CD8-positive, alpha-beta memory T cell (primary cell): ENCODE measurements around the gene POLG2. TPM values are rescaled to one million over a fixed set of nuclear protein-coding genes. Genes with fewer than 3 reads are reported as not detected.
"Not testable (repeated sequence)": the region's sequence is repeated elsewhere in the genome, so short reads cannot be mapped to it uniquely, and the experiment has no call there.

ENCODE experiments used
- CTCF ChIA-PET: fragments of 350-600 bp; sonication (Branson Sonifier 250); formaldehyde crosslinking; loops from one replicate; lab custom pipeline; 2021; ENCODE audit warnings: antibody characterized with exemption; lab: Charles Lee
- POLR2A ChIA-PET: fragments of 350-600 bp; sonication (Branson Sonifier 250); formaldehyde crosslinking; loops from one replicate; lab custom pipeline; 2021; ENCODE audit warnings: antibody characterized with exemption; lab: Charles Lee
- DNase-seq, 5 donors: peaks; one replicate each; pipeline versions ENCODE4 v3.0.0 to v3.0.0-alpha.2; 2020 to 2022; ENCODE audit warnings: mixed read lengths in 1 of 5
- H3K27ac ChIP-seq: one replicate; pipeline ENCODE4 v1.7.0; 2013; ENCODE audit warnings: low read depth, mild to moderate bottlenecking, low read length, moderate library complexity
- H3K27me3 ChIP-seq: 2 replicates; pipeline ENCODE4 v1.7.0; 2013; ENCODE audit warnings: low read length, mild to moderate bottlenecking; ENCODE audit not compliant: insufficient read depth, poor library complexity, severe bottlenecking
- H3K36me3 ChIP-seq: 2 replicates; pipeline ENCODE4 v1.7.0; 2013; ENCODE audit warnings: mild to moderate bottlenecking, low read length, moderate library complexity; ENCODE audit not compliant: insufficient read depth
- H3K4me1 ChIP-seq: 2 replicates; pipeline ENCODE4 v1.7.0; 2013; ENCODE audit warnings: mild to moderate bottlenecking, low read length, moderate library complexity; ENCODE audit not compliant: insufficient read depth
- H3K4me3 ChIP-seq: 2 replicates; pipeline ENCODE4 v1.7.0; 2013; ENCODE audit warnings: mild to moderate bottlenecking, low read length
- H3K9me3 ChIP-seq: 2 replicates; pipeline ENCODE4 v1.7.0; 2013; ENCODE audit warnings: mild to moderate bottlenecking, low read length
- H3K27ac Mint-ChIP-seq, 8 donors: one replicate each; pipeline ENCODE4 v1.8.0; 2020 to 2021; ENCODE audit warnings: mixed read lengths in 8 of 8, mild to moderate bottlenecking in 6 of 8, inconsistent platforms in 3 of 8, moderate library complexity in 3 of 8
- H3K27me3 Mint-ChIP-seq, 2 donors: one replicate each; pipeline ENCODE4 v1.8.0; 2020 to 2021; ENCODE audit warnings: mixed read lengths in 2 of 2, mild to moderate bottlenecking in 1 of 2, moderate library complexity in 1 of 2
- H3K36me3 Mint-ChIP-seq, 3 donors: one replicate each; pipeline ENCODE4 v1.8.0; 2020 to 2021; ENCODE audit warnings: mixed read lengths in 3 of 3, inconsistent platforms in 1 of 3, mild to moderate bottlenecking in 1 of 3
- H3K4me1 Mint-ChIP-seq, 3 donors: one replicate each; pipeline ENCODE4 v1.8.0; 2020 to 2021; ENCODE audit warnings: mixed read lengths in 3 of 3, inconsistent platforms in 1 of 3, mild to moderate bottlenecking in 1 of 3
- H3K4me3 Mint-ChIP-seq, 7 donors: one replicate each; pipeline ENCODE4 v1.8.0; 2020 to 2021; ENCODE audit warnings: mixed read lengths in 7 of 7, mild to moderate bottlenecking in 6 of 7, moderate library complexity in 4 of 7, inconsistent platforms in 2 of 7
- H3K9me3 Mint-ChIP-seq, 5 donors: one replicate each; pipeline ENCODE4 v1.8.0; 2020 to 2022; ENCODE audit warnings: mixed read lengths in 5 of 5, mild to moderate bottlenecking in 3 of 5, moderate library complexity in 2 of 5, inconsistent platforms in 1 of 5
- polyA plus RNA-seq: library from polyadenylated mRNA; unstranded; fragments of 300-500 nt; fragmentation: Illumina TruSeq; gene quantifications from one replicate; pipeline ENCODE4 v1.2.3, GENCODE V29; 2021
- total RNA-seq, 2 experiments: library from RNA; stranded (reverse); gene quantifications; one replicate each; pipeline ENCODE4 v1.2.3, GENCODE V29; 2021

Gene POLG2
- total and polyA plus RNA-seq, 3 experiments from 2014 or later = 5.3 to 26.5 (median 26.4) TPM

DNA sequence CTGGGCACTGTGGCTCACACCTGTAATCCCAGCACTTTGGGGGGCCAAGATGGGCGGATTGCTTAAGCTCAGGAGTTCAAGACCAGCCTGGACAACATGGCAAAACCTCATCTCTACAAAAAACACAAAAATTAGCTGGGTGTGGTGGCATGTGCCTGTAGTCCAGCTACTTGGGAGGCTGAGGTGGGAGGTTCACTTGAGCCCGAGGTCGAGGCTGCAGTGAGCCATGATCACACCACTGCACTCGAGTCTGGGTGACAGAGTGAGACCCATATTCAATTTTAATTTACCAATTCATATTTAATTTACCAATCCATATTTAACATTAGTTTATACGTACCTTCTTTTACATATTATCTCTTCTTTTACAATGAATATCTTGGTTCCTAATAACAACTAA lies 1.6 kb downstream of the POLG2 start:
- Mint-ChIP-seq H3K4me1 (peaks cover 56 to 79% (median 72%) of the 10 kb centered on the region in 3 donors), H3K4me3 (peak overlapping the region in 6 of 7 donors; percentile 71 to 100 (median 100)), H3K27me3 (peaks cover 0 to 15% of the 10 kb centered on the region in 2 donors), H3K36me3 (peaks cover under 1 to 69% (median 12%) of the 10 kb centered on the region in 3 donors), H3K27ac (peak overlapping the region in 2 of 8 donors; percentile 41 to 47)
- not testable (repeated sequence) for H3K9me3 ChIP-seq, DNase-seq, H3K9me3 Mint-ChIP-seq, H3K27me3 ChIP-seq
- Histone ChIP-seq H3K4me1 (peaks cover 50% of the 10 kb centered on the region), H3K4me3 (peak overlapping the region; percentile 90), H3K36me3 (peaks cover 32% of the 10 kb centered on the region), H3K27ac (peak overlapping the region; percentile 76)
- ChIA-PET CTCF (interaction anchor here (0.7 to 3.9 kb wide), 2 partner anchors 11 to 475 kb away, joined by 3 to 37 read pairs; partner anchors contain the start of genes CEP95 and DDX5), POLR2A (interaction anchor here (1.9 kb wide), 1 partner anchor 10 kb away, joined by 10 read pairs; the partner anchor contains the start of gene DDX5)

DNA sequence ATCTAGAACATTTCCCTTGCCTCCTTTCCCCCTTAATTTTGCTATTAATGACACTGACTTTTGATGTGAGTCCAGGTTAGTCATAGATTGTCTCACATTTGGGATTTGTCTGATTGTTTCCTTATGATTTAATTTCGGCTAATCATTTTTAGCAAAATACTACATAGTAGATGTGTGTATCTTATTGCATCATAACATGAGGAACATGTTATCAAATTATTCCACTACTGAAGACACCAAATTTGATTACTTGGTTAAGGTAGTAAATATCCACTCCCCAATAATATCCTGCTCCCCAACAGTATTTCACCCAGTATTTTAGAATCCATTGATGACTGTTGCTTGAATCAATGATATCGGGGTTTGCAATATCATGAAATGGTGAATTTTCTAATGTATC lies 2.7 kb downstream of the POLG2 start:
- CTCF ChIA-PET = interaction anchor here (4.9 kb wide), 1 partner anchor 12 kb away, joined by 32 read pairs; the partner anchor contains the start of genes CEP95 and DDX5
- Mint-ChIP-seq H3K9me3 (no peaks in the 10 kb centered on the region), H3K4me1 (peaks cover 47 to 67% (median 60%) of the 10 kb centered on the region in 3 donors), H3K4me3 (peak overlapping the region in 6 of 7 donors; percentile 62 to 99 (median 74)), H3K27ac (peak overlapping the region in 5 of 8 donors; percentile 8 to 62 (median 24)), H3K36me3 (peaks cover 0 to 68% (median 5%) of the 10 kb centered on the region in 3 donors), H3K27me3 (peaks cover 0 to 12% of the 10 kb centered on the region in 2 donors)
- no peak for DNase-seq
- H3K27ac ChIP-seq = no peak overlapping the region
- peaks cover 50% of the 10 kb centered on the region for H3K4me1 ChIP-seq
- POLR2A ChIA-PET = interaction anchor here (0.6 to 1.9 kb wide), 2 partner anchors 11 to 94 kb away, joined by 7 to 10 read pairs; partner anchors contain the start of gene DDX5
- no peaks in the 10 kb centered on the region for H3K27me3 ChIP-seq
- no peak overlapping the region for H3K4me3 ChIP-seq
- peaks cover 23% of the 10 kb centered on the region for H3K36me3 ChIP-seq
- H3K9me3 ChIP-seq = no peaks in the 10 kb centered on the region

DNA sequence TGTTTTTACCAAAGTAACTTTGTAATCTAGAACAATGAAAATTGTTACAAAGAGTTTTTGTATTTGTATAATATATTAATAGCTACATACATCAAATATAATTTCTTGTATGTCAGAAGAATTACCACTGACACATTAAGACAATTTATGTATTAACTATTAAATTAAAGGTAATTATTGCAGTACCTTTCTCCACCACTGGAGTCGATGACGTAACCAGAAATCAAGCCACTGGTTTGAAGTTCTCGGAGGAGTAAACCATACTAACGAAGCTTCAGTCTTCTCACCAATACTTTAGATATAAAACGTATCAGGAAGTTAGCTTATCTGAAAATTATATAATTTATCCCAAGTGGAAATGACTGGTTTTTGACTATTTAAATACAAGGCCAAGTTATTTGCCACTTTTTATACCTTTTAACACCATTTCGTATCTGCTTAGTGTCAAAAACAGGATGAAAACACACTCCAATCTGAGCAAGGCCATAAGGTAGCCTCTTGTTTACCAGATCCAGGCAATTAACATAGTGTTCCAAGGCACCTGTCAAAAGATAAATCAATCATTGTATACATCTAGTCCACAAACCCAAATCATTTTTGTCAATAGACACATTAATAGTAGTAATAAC lies 4.3 kb downstream of the POLG2 start:
- Histone ChIP-seq H3K4me3 (no peak overlapping the region), H3K27ac (no peak overlapping the region), H3K9me3 (no peaks in the 10 kb centered on the region), H3K27me3 (no peaks in the 10 kb centered on the region), H3K4me1 (peaks cover 37% of the 10 kb centered on the region), H3K36me3 (peaks cover 16% of the 10 kb centered on the region)
- H3K36me3 Mint-ChIP-seq = peaks cover 0 to 64% (median 5%) of the 10 kb centered on the region in 3 donors
- H3K27me3 Mint-ChIP-seq = peaks cover 0 to 11% of the 10 kb centered on the region in 2 donors
- ChIA-PET CTCF (interaction anchor here (1.4 to 4.9 kb wide), 3 partner anchors 14 to 73 kb away, joined by 12 to 32 read pairs (median 14); partner anchors contain the start of genes CEP95 and DDX5), POLR2A (interaction anchor here (1.5 to 2.0 kb wide), 2 partner anchors 12 to 14 kb away, joined by 14 to 18 read pairs; partner anchors contain the start of genes CEP95 and DDX5)
- peak overlapping the region in 2 of 7 donors; percentile 41 to 64 for H3K4me3 Mint-ChIP-seq
- DNase-seq = peak in 3 of 5 donors; percentile 25 to 36 (median 28)
- H3K4me1 Mint-ChIP-seq = peaks cover 37 to 53% (median 46%) of the 10 kb centered on the region in 3 donors
- H3K27ac Mint-ChIP-seq = peak overlapping the region in 6 of 8 donors; percentile 26 to 83 (median 67)
- no peaks in the 10 kb centered on the region for H3K9me3 Mint-ChIP-seq

DNA sequence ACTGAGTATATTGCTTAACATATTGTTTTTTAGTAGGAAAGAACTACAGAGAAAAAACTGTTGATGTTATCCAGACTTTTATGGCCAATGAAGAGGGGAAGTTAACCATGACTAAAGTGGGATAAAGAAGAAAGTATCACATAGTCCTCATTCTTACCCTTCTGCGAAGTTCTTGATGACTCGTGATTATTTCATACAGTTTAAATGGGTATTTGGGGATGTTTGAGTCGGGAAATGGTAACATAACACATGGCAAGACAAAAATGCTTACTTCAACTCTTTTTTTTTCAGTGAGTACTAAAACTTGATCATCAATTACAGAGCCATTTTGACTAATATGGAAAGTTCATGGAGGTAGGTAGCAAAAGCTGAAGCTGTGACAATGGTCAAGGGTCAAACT lies 4.9 kb downstream of the POLG2 start:
- CTCF ChIA-PET = interaction anchor here (1.0 to 4.9 kb wide), 6 partner anchors 14 to 170 kb away, joined by 3 to 32 read pairs (median 13); partner anchors contain the start of genes CEP95 and DDX5
- H3K27ac ChIP-seq = no peak overlapping the region

DNA sequence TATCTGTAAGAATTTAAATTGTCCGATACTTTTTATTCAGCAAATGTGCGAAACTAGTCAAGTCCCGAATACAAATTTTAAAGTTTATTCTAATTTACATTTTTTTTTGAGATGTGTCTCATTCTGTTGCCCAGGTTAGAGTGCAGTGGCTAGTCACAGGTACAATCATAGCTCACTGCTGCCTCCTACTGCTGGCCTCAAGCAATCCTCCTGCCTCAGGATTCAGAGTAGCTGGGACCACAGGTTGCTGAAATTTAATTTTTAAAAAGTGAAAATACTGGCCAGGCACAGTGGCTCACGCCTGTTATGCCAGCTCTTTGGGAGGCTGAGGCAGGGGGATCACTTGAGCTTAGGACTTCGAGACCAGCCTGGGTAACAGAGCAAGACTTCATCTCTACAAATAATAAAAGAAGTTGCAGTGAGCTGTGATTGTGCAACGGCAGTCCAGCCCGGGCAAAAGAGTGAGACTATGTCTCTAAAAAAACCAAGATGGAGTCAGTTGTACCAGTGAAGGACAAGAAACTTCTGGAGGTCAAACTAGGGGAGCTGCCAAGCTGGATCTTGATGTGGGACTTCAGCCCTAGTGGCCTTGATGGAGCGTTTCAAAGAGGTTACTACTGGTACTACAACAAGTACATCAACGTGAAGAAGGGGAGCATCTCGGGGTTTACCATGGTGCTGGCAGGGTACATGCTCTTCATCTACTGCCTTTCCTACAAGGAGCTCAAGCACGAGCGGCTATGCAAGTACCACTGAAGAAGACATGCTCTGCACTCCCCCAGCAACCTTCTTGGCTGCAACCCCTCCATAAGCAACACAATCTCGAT lies 5.6 kb downstream of the POLG2 start:
- Histone ChIP-seq H3K27ac (no peak overlapping the region), H3K9me3 (no peaks in the 10 kb centered on the region), H3K36me3 (peaks cover 16% of the 10 kb centered on the region), H3K4me1 (peaks cover 29% of the 10 kb centered on the region), H3K4me3 (no peak overlapping the region), H3K27me3 (no peaks in the 10 kb centered on the region)
- Mint-ChIP-seq H3K4me1 (peaks cover 24 to 39% (median 34%) of the 10 kb centered on the region in 3 donors), H3K27me3 (no peaks in the 10 kb centered on the region), H3K4me3 (peak overlapping the region in 1 of 7 donors; percentile 46), H3K36me3 (peaks cover 0 to 57% (median 5%) of the 10 kb centered on the region in 3 donors), H3K27ac (peak overlapping the region in 1 of 8 donors; percentile 92), H3K9me3 (no peaks in the 10 kb centered on the region)
- POLR2A ChIA-PET = interaction anchor here (0.6 to 2.5 kb wide), 5 partner anchors 13 to 70 kb away, joined by 3 to 14 read pairs (median 9); partner anchors contain the start of genes CEP95 and DDX5
- DNase-seq = peak; percentile 9 to 55 (median 33)
- CTCF ChIA-PET = interaction anchor here (1.0 to 4.9 kb wide), 8 partner anchors 12 to 170 kb away, joined by 3 to 32 read pairs (median 4); partner anchors contain the start of genes CEP95 and DDX5

More for the DNA sequence above, 4.9 kb downstream of the POLG2 start:
- POLR2A ChIA-PET = interaction anchor here (0.6 to 2.5 kb wide), 4 partner anchors 12 to 71 kb away, joined by 3 to 18 read pairs (median 12); partner anchors contain the start of genes CEP95 and DDX5
- peaks cover 31 to 47% (median 40%) of the 10 kb centered on the region in 3 donors for H3K4me1 Mint-ChIP-seq
- Histone ChIP-seq H3K4me3 (no peak overlapping the region), H3K36me3 (peaks cover 16% of the 10 kb centered on the region), H3K4me1 (peaks cover 31% of the 10 kb centered on the region), H3K9me3 (no peaks in the 10 kb centered on the region), H3K27me3 (no peaks in the 10 kb centered on the region)
- H3K4me3 Mint-ChIP-seq = no peak overlapping the region
- H3K27me3 Mint-ChIP-seq = peaks cover 0 to 7% of the 10 kb centered on the region in 2 donors
- H3K27ac Mint-ChIP-seq = no peak overlapping the region
- peaks cover 0 to 63% (median 5%) of the 10 kb centered on the region in 3 donors for H3K36me3 Mint-ChIP-seq
- no peaks in the 10 kb centered on the region for H3K9me3 Mint-ChIP-seq
- no peak for DNase-seq

DNA sequence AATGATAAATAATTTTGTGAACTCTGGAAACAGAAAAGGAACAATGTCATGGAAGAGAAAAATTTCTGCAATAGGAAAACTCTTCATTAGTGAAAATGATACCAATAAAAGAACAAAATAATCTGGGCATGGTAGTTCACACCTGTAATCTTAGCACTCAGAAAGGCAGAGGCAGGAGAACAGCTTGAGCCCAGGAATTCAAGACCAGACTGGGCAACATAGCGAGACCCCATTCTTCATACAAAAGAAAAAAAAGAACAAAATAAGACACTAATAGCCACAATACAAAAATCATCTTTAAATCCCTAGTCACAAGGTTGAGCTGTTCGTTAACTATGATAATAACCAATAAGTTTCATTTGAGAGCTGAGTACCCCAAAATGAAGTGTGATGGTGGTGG lies 8.6 kb downstream of the POLG2 start:
- no peaks in the 10 kb centered on the region for H3K27me3 ChIP-seq
- H3K27ac ChIP-seq = no peak overlapping the region
- Mint-ChIP-seq H3K4me3 (no peak overlapping the region), H3K36me3 (peaks cover 0 to 74% (median 14%) of the 10 kb centered on the region in 3 donors), H3K27ac (no peak overlapping the region), H3K27me3 (no peaks in the 10 kb centered on the region), H3K9me3 (no peaks in the 10 kb centered on the region), H3K4me1 (peaks cover 11 to 26% (median 20%) of the 10 kb centered on the region in 3 donors)
- ChIA-PET CTCF (interaction anchor here (0.6 to 3.6 kb wide), 3 partner anchors 69 to 586 kb away, joined by 3 to 32 read pairs (median 4); no protein-coding TSS in a partner anchor), POLR2A (no interaction called here)
- peaks cover 9% of the 10 kb centered on the region for H3K4me1 ChIP-seq
- no peak for DNase-seq
- no peak overlapping the region for H3K4me3 ChIP-seq
- H3K9me3 ChIP-seq = no peaks in the 10 kb centered on the region
- peaks cover 16% of the 10 kb centered on the region for H3K36me3 ChIP-seq

DNA sequence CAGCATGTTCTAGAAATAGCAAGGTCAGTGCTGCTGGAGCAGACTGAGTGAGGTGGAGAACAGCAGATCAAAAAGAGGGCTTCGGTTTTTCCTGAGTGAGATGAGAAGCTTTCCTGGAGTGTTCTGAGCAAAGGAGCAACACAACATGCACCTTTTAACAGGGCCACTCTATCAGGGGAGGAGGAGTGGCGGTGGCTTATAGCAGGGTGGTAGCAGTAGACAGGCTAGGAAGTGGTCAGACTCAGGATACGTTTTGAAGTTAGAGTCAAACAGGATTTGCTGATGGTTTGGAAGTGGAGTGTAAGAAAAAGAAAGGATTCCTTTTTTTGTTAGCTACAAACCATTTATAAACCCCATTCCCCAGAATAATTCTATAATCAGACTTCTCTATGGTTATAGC lies 12.5 kb downstream of the POLG2 start:
- Histone ChIP-seq H3K27me3 (no peaks in the 10 kb centered on the region), H3K4me1 (peaks cover 3% of the 10 kb centered on the region), H3K27ac (no peak overlapping the region), H3K4me3 (no peak overlapping the region), H3K9me3 (no peaks in the 10 kb centered on the region), H3K36me3 (peaks cover 9% of the 10 kb centered on the region)
- H3K4me1 Mint-ChIP-seq = peaks cover 7 to 20% (median 13%) of the 10 kb centered on the region in 3 donors
- no peaks in the 10 kb centered on the region for H3K9me3 Mint-ChIP-seq
- ChIA-PET POLR2A (no interaction called here), CTCF (no interaction called here)
- no peaks in the 10 kb centered on the region for H3K27me3 Mint-ChIP-seq
- peaks cover 3 to 70% (median 10%) of the 10 kb centered on the region in 3 donors for H3K36me3 Mint-ChIP-seq
- peak overlapping the region in 4 of 8 donors; percentile 30 to 82 (median 62) for H3K27ac Mint-ChIP-seq
- no peak for DNase-seq
- no peak overlapping the region for H3K4me3 Mint-ChIP-seq
